ENCODE results near the gene ACKR4. TPM values are rescaled to one million over a fixed set of nuclear protein-coding genes. Genes with fewer than 3 reads are reported as not detected.

Gene ACKR4
- total and polyA plus RNA-seq, 2 of the 8 experiments (the other 6 are each of a cell fraction or from before 2014, with no cell fraction given), result not detected

DNA sequence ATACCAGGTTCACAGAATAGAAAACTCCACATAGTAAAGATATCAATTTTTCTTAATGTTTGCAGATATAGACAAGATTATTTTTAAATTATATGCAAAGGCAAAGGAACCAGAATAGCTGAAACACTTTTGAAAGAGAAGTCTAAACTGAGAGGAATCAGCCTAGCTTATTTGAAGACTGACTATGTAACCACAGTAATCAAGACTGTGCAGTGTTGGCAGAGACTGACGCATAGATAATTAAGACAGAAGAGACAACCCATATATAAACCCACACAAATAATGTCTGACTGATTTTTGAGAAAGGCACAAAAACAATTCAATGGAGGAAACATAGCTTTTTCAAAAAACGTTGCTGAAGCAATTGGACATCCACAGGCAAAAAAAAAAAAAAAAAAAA lies 28.6 kb upstream of the ACKR4 start:
- no peak for FAIRE-seq
- Histone ChIP-seq H2BK20ac (ENCODE audit: low read length) (no peak overlapping the region), H3K4ac (replicated peaks; ENCODE audit: insufficient read length, low read depth, low read length) (no peak overlapping the region)
- TF ChIP-seq YY1 (IDR thresholded peaks at IDR 0.05; ENCODE audit: low read depth, low read length) (no peak), ASH2L (IDR thresholded peaks at IDR 0.05; ENCODE audit: low read length) (no peak), SIX5 (IDR thresholded peaks at IDR 0.05; ENCODE audit: low read depth, low read length) (no peak), RFX5 (IDR thresholded peaks at IDR 0.05; ENCODE audit: borderline replicate concordance, low read depth, low read length) (no peak), ATF3 (IDR thresholded peaks at IDR 0.05; ENCODE audit: insufficient read depth, low read depth, low read length) (no peak), KDM5A (IDR thresholded peaks at IDR 0.05; ENCODE audit: low read length) (no peak), RNF2 (IDR thresholded peaks at IDR 0.05; ENCODE audit: borderline replicate concordance, low read depth, low read length, missing control alignments, poor library complexity, severe bottlenecking) (no peak), TEAD4 (IDR thresholded peaks at IDR 0.05; ENCODE audit: low read depth, low read length) (no peak), CEBPB (IDR thresholded peaks at IDR 0.05; ENCODE audit: low read depth, low read length) (no peak), RXRA (IDR thresholded peaks at IDR 0.05; ENCODE audit: insufficient read depth, low read depth, low read length) (no peak), JUND (IDR thresholded peaks at IDR 0.05; ENCODE audit: low read length) (no peak), ZNF274 (IDR thresholded peaks at IDR 0.05; ENCODE audit: borderline replicate concordance, extremely low read depth, low read length) (no peak), TBP (IDR thresholded peaks at IDR 0.05; ENCODE audit: low read depth, low read length) (no peak), CREB1 (IDR thresholded peaks at IDR 0.05) (no peak)
- TF ChIP-seq, protein P1, sequence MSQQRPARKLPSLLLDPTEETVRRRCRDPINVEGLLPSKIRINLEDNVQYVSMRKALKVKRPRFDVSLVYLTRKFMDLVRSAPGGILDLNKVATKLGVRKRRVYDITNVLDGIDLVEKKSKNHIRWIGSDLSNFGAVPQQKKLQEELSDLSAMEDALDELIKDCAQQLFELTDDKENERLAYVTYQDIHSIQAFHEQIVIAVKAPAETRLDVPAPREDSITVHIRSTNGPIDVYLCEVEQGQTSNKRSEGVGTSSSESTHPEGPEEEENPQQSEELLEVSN (IDR thresholded peaks at IDR 0.05), result no peak

More for the DNA sequence above, 28.6 kb upstream of the ACKR4 start:
- H3K56ac ChIP-seq (replicated peaks; ENCODE audit: insufficient read length, low read depth, low read length), result no peak overlapping the region
- H2AFZ ChIP-seq (ENCODE audit: low read length), result no peak overlapping the region
- no peak overlapping the region for H2BK15ac ChIP-seq (ENCODE audit: low read length)
- CTCF ChIA-PET (ENCODE audit: partially characterized antibody), result interaction anchor here (0.7 kb wide), 1 partner anchor 75 kb away, joined by 4 read pairs; no protein-coding TSS in a partner anchor
- no peaks in the 10 kb centered on the region for H3K79me1 ChIP-seq (ENCODE audit: low read depth, low read length)
- H2BK5ac ChIP-seq (ENCODE audit: low read depth, low read length), result no peak overlapping the region
- H2BK120ac ChIP-seq (replicated peaks; ENCODE audit: low read depth, low read length), result no peak overlapping the region
- H3K27ac ChIP-seq (ENCODE audit: low read depth, low read length), result no peak overlapping the region
- no peak overlapping the region for H3K9ac ChIP-seq (replicated peaks in 1 of 4; ENCODE audit: extremely low read depth in 1 of 4, low read depth in 3 of 4, low read length in 3 of 4)
- H3K36me3 ChIP-seq (ENCODE audit: control insufficient read depth in 2 of 4, insufficient read depth in 4 of 4, low read length in 3 of 4), result no peaks in the 10 kb centered on the region; a peak in 1 of 8 replicates
- no peaks in the 10 kb centered on the region for H3K27me3 ChIP-seq (replicated peaks in 1 of 4; ENCODE audit: control insufficient read depth in 3 of 4, extremely low read depth in 1 of 4, insufficient read depth in 3 of 4, low read length in 3 of 4)
- H4K91ac ChIP-seq (replicated peaks; ENCODE audit: insufficient read length, low read length), result no peak overlapping the region
- no peak for DNase-seq (ENCODE audit: low read depth in 1 of 2, low spot score in 2 of 2)
- no peak overlapping the region for H3K18ac ChIP-seq (ENCODE audit: extremely low read depth, low read length)
- H4K5ac ChIP-seq (ENCODE audit: insufficient read length, low read depth, low read length), result no peak overlapping the region
- H3K4me2 ChIP-seq (ENCODE audit: insufficient read depth in 1 of 2, low read depth in 2 of 2, low read length in 2 of 2), result no peak overlapping the region
- no peaks in the 10 kb centered on the region for H3K23me2 ChIP-seq (ENCODE audit: low read depth, low read length)
- no peak overlapping the region for H2BK12ac ChIP-seq (ENCODE audit: low read depth, low read length)
- H3K4me1 ChIP-seq (replicated peaks in 1 of 4; ENCODE audit: control insufficient read depth in 3 of 4, insufficient read depth in 4 of 4, low read length in 3 of 4), result no peaks in the 10 kb centered on the region
- POLR2A ChIA-PET (ENCODE audit: partially characterized antibody), result no interaction called here
- H3K9me3 ChIP-seq (ENCODE audit: insufficient read depth in 2 of 2, low read depth in 1 of 2, low read length in 1 of 2), result no peaks in the 10 kb centered on the region; a peak in 1 of 4 replicates
- H4K20me1 ChIP-seq (replicated peaks in 1 of 2; ENCODE audit: control insufficient read depth in 1 of 2, insufficient read depth in 2 of 2, low read length in 2 of 2), result no peaks in the 10 kb centered on the region
- 84% methylated on average over 2 of the region's 2 CpGs; no CpG with 5 or more reads in 1 of the 2 experiments for WGBS, 2 experiments (ENCODE audit: extremely low coverage in 1 of 2, insufficient coverage in 1 of 2, insufficient read length in 1 of 2, insufficient replicate concordance in 2 of 2, low coverage in 1 of 2, low lambda C conversion rate in 2 of 2, missing lambda C conversion rate in 1 of 2)
- no peak overlapping the region for H3K23ac ChIP-seq (ENCODE audit: insufficient read length)
- no peak overlapping the region for H3K4me3 ChIP-seq (ENCODE audit: extremely low read depth in 1 of 4, insufficient read depth in 2 of 4, low read depth in 3 of 4, low read length in 4 of 4)
- H3K14ac ChIP-seq (ENCODE audit: insufficient read length), result no peak overlapping the region
- H3K79me2 ChIP-seq (ENCODE audit: control insufficient read depth in 1 of 2, insufficient read depth in 2 of 2, low read length in 2 of 2), result no peaks in the 10 kb centered on the region
- H4K8ac ChIP-seq (ENCODE audit: extremely low read depth, insufficient read depth, low read length), result no peak overlapping the region
- H2AK5ac ChIP-seq (ENCODE audit: low read depth, low read length), result no peak overlapping the region
